ENCODE measurements around the gene NPIPB4. TPM values are rescaled to one million over a fixed set of nuclear protein-coding genes. Genes with fewer than 3 reads are reported as not detected.
A peak's percentile ranks its signal among the peaks of the same experiment; 100 is the strongest.
"Not testable (repeated sequence)": the region's sequence is repeated elsewhere in the genome, so short reads cannot be mapped to it uniquely, and the experiment has no call there.

NPIPB4 gene
- total and polyA plus RNA-seq, 2 experiments from 2014 or later = 49.2 to 77.6 TPM

DNA sequence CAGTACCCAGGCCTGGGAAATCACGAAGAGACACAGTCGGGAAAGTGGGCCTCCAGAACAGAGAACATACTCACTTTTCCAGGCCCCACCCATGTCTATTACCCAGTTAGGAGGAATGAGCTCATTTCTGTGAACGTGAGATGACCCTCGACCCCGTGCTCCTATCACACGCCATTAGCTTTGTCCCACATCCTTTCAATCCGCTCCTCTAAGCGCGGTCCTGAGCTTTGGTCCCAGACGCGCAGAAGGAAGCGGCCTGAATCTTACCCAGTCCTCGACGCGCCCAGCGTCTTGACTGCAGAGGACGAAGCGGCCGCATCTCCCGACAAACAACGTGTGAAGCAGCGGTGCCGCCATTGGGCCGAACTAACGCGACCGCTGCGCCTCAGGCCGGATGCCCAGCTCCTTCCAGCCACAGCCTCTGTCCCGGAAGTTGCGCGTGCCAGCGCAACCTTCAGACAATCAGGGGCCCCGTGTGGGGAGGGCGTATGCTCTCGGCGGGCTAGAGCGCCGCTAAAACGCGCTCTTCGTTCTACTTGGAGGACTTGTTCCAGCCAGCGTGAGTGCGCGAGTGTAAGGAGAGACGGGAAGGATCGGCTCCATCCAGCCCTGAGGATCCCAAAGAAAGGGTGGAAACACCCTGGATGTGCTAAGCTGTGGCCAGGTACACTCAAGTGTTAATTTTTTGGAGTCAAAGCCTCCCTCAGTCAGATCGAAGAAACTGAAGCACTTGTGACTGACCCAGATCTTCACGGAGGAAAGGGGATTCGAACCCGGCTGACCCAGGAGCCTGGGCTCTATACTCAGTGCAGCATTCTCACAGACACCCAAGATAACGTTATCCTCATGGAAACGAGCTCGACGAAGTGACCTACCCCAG lies 37.3 kb downstream of the NPIPB4 start:
- H3K27me3 Mint-ChIP-seq (ENCODE audit: insufficient read depth, low read depth, poor library complexity); H3K4me1 Mint-ChIP-seq; H3K36me3 ChIP-seq (ENCODE audit: insufficient read depth); H3K4me1 ChIP-seq (ENCODE audit: insufficient read depth); H3K27me3 ChIP-seq (ENCODE audit: insufficient read depth); H3K9me3 Mint-ChIP-seq; H3K9me2 ChIP-seq (ENCODE audit: insufficient read depth); H4K20me1 ChIP-seq (replicated peaks; ENCODE audit: insufficient read depth); H3F3A ChIP-seq (replicated peaks; ENCODE audit: low read depth); H3K79me2 ChIP-seq (replicated peaks; ENCODE audit: insufficient read depth): not testable (repeated sequence)
- H3K27ac Mint-ChIP-seq = peak overlapping the region; percentile 96
- H3K36me3 Mint-ChIP-seq (ENCODE audit: low read depth) = peaks cover 20% of the 10 kb centered on the region
- H2AFZ ChIP-seq = peak overlapping the region; percentile 97
- DNase-seq (ENCODE audit: low spot score) = peak; percentile 89
- peak overlapping the region; percentile 82 for H3K4me3 ChIP-seq
- TF ChIP-seq ETS1 (IDR thresholded peaks at IDR 0.05) (peak; percentile 49; the same call in 1 of the 2 replicates), CREB1 (CRISPR knock-in tag; IDR thresholded peaks at IDR 0.05; ENCODE audit: low read depth) (peak; percentile 72), POLR2AphosphoS5 (IDR thresholded peaks at IDR 0.05; ENCODE audit: low read depth) (peak; percentile 90)
- peak overlapping the region; percentile 84; the same call in 1 of the 2 replicates for H3K27ac ChIP-seq (ENCODE audit: low read depth)
- peak; percentile 99 for ATAC-seq
- H3K4me3 Mint-ChIP-seq = peak overlapping the region; percentile 97
- peak overlapping the region; percentile 88 for H3K4me2 ChIP-seq

DNA sequence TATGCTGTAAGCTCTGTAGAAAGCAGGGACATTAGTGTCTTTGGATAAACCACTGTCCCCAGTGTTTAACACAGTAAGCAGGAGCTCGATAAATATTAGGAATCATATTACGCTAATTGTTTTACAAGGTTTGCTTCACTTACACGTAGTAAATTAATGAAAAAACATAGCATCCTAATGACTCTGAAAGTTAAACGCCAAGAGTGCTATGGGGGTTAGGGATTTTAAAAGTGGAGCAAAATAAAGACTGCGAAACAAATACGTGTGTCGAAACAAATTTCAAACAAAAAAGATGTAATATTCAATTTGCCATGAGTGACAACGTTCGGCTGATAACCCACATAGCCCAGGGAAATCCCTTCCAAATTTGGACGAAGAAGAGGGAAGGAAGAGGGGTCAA lies 37.9 kb downstream of the NPIPB4 start:
- not testable (repeated sequence) for H3K9me2 ChIP-seq (ENCODE audit: insufficient read depth); H3K36me3 ChIP-seq (ENCODE audit: insufficient read depth); H3K4me1 ChIP-seq (ENCODE audit: insufficient read depth); H2AFZ ChIP-seq; H3K4me1 Mint-ChIP-seq; H3K79me2 ChIP-seq (replicated peaks; ENCODE audit: insufficient read depth); H3K27ac ChIP-seq (ENCODE audit: low read depth); ATAC-seq; H3K27ac Mint-ChIP-seq; H3K9me3 Mint-ChIP-seq; H4K20me1 ChIP-seq (replicated peaks; ENCODE audit: insufficient read depth); H3F3A ChIP-seq (replicated peaks; ENCODE audit: low read depth); H3K27me3 ChIP-seq (ENCODE audit: insufficient read depth); DNase-seq (ENCODE audit: low spot score); H3K27me3 Mint-ChIP-seq (ENCODE audit: insufficient read depth, low read depth, poor library complexity)
- Mint-ChIP-seq H3K36me3 (ENCODE audit: low read depth) (peaks cover 20% of the 10 kb centered on the region), H3K4me3 (peak overlapping the region; percentile 97)
- H3K4me3 ChIP-seq = peak overlapping the region; percentile 82
- H3K4me2 ChIP-seq = peak overlapping the region; percentile 88

GRCh38 chr16:21817012-21817411 lies 40.5 kb downstream of the NPIPB4 start:
- H3K27me3 Mint-ChIP-seq (ENCODE audit: insufficient read depth, low read depth, poor library complexity); H3K9me3 Mint-ChIP-seq; H3K4me1 Mint-ChIP-seq; H3K27me3 ChIP-seq (ENCODE audit: insufficient read depth); H3K4me2 ChIP-seq; H3K27ac Mint-ChIP-seq; H3K4me3 ChIP-seq; H3K9me2 ChIP-seq (ENCODE audit: insufficient read depth); H3K79me2 ChIP-seq (replicated peaks; ENCODE audit: insufficient read depth); H4K20me1 ChIP-seq (replicated peaks; ENCODE audit: insufficient read depth); H3F3A ChIP-seq (replicated peaks; ENCODE audit: low read depth); ATAC-seq; H3K4me3 Mint-ChIP-seq; DNase-seq (ENCODE audit: low spot score); H2AFZ ChIP-seq; H3K36me3 ChIP-seq (ENCODE audit: insufficient read depth); H3K27ac ChIP-seq (ENCODE audit: low read depth); H3K4me1 ChIP-seq (ENCODE audit: insufficient read depth): not testable (repeated sequence)
- H3K36me3 Mint-ChIP-seq (ENCODE audit: low read depth) = peaks cover 27% of the 10 kb centered on the region

DNA sequence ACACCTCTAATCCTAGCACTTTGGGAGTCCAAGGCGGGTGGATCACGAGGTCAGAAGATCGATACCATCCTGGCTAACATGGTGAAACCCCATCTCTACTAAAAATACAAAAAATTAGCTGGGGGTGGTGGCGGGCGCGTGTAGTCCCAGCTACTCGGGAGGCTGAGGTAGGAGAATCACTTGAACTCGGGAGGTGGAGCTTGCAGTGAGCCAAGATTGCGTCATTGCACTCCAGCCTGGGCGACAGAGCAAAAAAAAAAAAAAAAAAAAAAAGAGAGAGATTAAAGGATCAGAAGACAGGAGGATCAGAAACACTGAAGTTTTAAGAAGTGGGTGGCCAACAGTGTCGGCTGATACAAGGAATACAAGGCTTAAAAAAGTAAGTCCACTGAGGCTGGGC lies 41.9 kb downstream of the NPIPB4 start:
- H4K20me1 ChIP-seq (replicated peaks; ENCODE audit: insufficient read depth); H3K27ac Mint-ChIP-seq; H3K4me1 ChIP-seq (ENCODE audit: insufficient read depth); H3K4me1 Mint-ChIP-seq; ATAC-seq; H3K27ac ChIP-seq (ENCODE audit: low read depth); DNase-seq (ENCODE audit: low spot score); H3K4me2 ChIP-seq; H3F3A ChIP-seq (replicated peaks; ENCODE audit: low read depth); H3K9me3 Mint-ChIP-seq; H3K27me3 ChIP-seq (ENCODE audit: insufficient read depth); H3K79me2 ChIP-seq (replicated peaks; ENCODE audit: insufficient read depth); H3K27me3 Mint-ChIP-seq (ENCODE audit: insufficient read depth, low read depth, poor library complexity); H3K4me3 Mint-ChIP-seq; H3K4me3 ChIP-seq; H2AFZ ChIP-seq; H3K9me2 ChIP-seq (ENCODE audit: insufficient read depth): not testable (repeated sequence)
- H3K36me3 Mint-ChIP-seq (ENCODE audit: low read depth) = peaks cover 36% of the 10 kb centered on the region
- H3K36me3 ChIP-seq (ENCODE audit: insufficient read depth) = peaks cover 11% of the 10 kb centered on the region

DNA sequence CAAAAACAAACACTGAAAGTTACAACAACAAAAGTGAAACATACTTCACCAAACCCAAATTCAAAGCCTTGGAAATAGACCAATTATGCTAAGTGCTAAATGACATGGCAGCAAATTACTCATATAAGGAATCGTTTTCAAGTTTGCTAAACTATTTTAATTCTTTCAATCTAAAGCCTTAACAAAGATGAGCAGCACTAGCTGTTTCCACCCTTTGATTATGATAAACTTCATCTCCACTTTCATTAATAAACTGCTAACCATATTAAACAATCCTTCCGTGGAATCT lies 55.2 kb downstream of the NPIPB4 start:
- H3K4me3 ChIP-seq; H2AFZ ChIP-seq; H3K27me3 Mint-ChIP-seq (ENCODE audit: insufficient read depth, low read depth, poor library complexity); H3K9me3 Mint-ChIP-seq; H3K4me3 Mint-ChIP-seq; H4K20me1 ChIP-seq (replicated peaks; ENCODE audit: insufficient read depth); H3K4me1 Mint-ChIP-seq; H3K36me3 ChIP-seq (ENCODE audit: insufficient read depth); H3K27ac Mint-ChIP-seq; ATAC-seq; H3K27me3 ChIP-seq (ENCODE audit: insufficient read depth); H3K79me2 ChIP-seq (replicated peaks; ENCODE audit: insufficient read depth); H3K4me1 ChIP-seq (ENCODE audit: insufficient read depth); H3F3A ChIP-seq (replicated peaks; ENCODE audit: low read depth); H3K9me2 ChIP-seq (ENCODE audit: insufficient read depth); DNase-seq (ENCODE audit: low spot score); H3K27ac ChIP-seq (ENCODE audit: low read depth); H3K4me2 ChIP-seq: not testable (repeated sequence)
- peaks cover 31% of the 10 kb centered on the region; the same call in 2 of the 3 replicates for H3K36me3 Mint-ChIP-seq (ENCODE audit: low read depth)

All from GM23338 (cell line).